Keratinocyte (primary cell): ENCODE measurements around the gene PADI4.

Experiments used
- CTCF ChIP-seq, 3 experiments: IDR thresholded peaks in 1 of 3; conservative IDR thresholded peaks in 1 of 3; optimal IDR thresholded peaks in 1 of 3; 2 replicates in 2 of 3; 3 replicates in 1 of 3; pipeline versions ENCODE3 to v1.5.1; 2011; ENCODE audit warnings: low read length in 3 of 3, mild to moderate bottlenecking in 3 of 3, moderate library complexity in 2 of 3, control low read depth in 1 of 3, inconsistent platforms in 1 of 3; ENCODE audit not compliant: insufficient read depth in 2 of 3; ENCODE audit errors: extremely low read depth in 1 of 3
- EZH2 ChIP-seq: IDR thresholded peaks from one replicate; pipeline ENCODE4 v1.6.1; 2012; ENCODE audit warnings: inconsistent platforms, mild to moderate bottlenecking, low read length, moderate library complexity

- TF ChIP-seq CTCF (optimal IDR thresholded peaks at IDR 0.05 in 1 of 3, IDR thresholded peaks at IDR 0.05 in 1 of 3, conservative IDR thresholded peaks at IDR 0.05 in 1 of 3; ENCODE audit: extremely low read depth in 1 of 3, insufficient read depth in 2 of 3, low read length in 3 of 3) (peak; percentile 78 to 95 (median 87)), EZH2 (no peak)
Observed at GRCh38 chr1:17405898-17406759, 98.1 kb downstream of the PADI4 start.
